Uterus (tissue), 4 donors: ENCODE data around the gene OSR1. TPM values are rescaled to one million over a fixed set of nuclear protein-coding genes. Genes with fewer than 3 reads are reported as not detected.

Experiments
- DNase-seq, 2 donors: peaks; one replicate each; pipeline ENCODE4 v3.0.0-alpha.2; 2019 to 2020
- H3K27ac ChIP-seq, 2 donors: fragments of 200-600 bp; sonication (generic); 1 replicate in 1 of 2; 2 replicates in 1 of 2; pipeline ENCODE4 v1.5.1; 2016 to 2018
- H3K27me3 ChIP-seq, 2 donors: fragments of 200-600 bp; sonication (generic); one replicate each; pipeline ENCODE4 v1.5.1; 2018 to 2019; ENCODE audit warnings: control low read depth in 1 of 2
- H3K36me3 ChIP-seq, 2 donors: fragments of 200-600 bp; sonication (generic); one replicate each; pipeline ENCODE4 v1.5.1; 2019; ENCODE audit warnings: control low read depth in 1 of 2
- H3K4me1 ChIP-seq, 2 donors: fragments of 200-600 bp; sonication (generic); one replicate each; pipeline ENCODE4 v1.5.1; 2018 to 2019; ENCODE audit warnings: control low read depth in 1 of 2
- H3K4me3 ChIP-seq, 2 donors: fragments of 200-600 bp; sonication (generic); 1 replicate in 1 of 2; 2 replicates in 1 of 2; pipeline ENCODE4 v1.5.1; 2018 to 2019; ENCODE audit warnings: mild to moderate bottlenecking in 1 of 2
- H3K9me3 ChIP-seq, 2 donors: fragments of 200-600 bp; sonication (generic); one replicate each; pipeline ENCODE4 v1.5.1; 2019; ENCODE audit warnings: control low read depth in 1 of 2
- CTCF ChIP-seq, 4 experiments: fragments of 200-600 bp in 2 of 4; fragments of 450-650 bp in 2 of 4; sonication (generic) in 2 of 4; IDR thresholded peaks; one replicate each; pipeline ENCODE4 v1.5.1; 2016 to 2019; ENCODE audit warnings: antibody characterized with exemption in 4 of 4, mild to moderate bottlenecking in 2 of 4, moderate library complexity in 1 of 4
- POLR2A ChIP-seq, 2 donors: fragments of 450-650 bp; IDR thresholded peaks; one replicate each; pipeline ENCODE4 v1.6.1; 2016; ENCODE audit warnings: antibody characterized with exemption in 2 of 2, mild to moderate bottlenecking in 1 of 2, moderate library complexity in 1 of 2
- intact Hi-C: fragments of 100-400 bp; cut with DNase I; formaldehyde crosslinking; loops from one replicate; pipeline ENCODE4 v1.15.1; 2023; ENCODE audit warnings: low total_unique reads
- total RNA-seq, 4 donors: library from RNA; depleted of rRNA in 3 of 4; stranded (reverse); fragments of >200 nt in 3 of 4; gene quantifications; one replicate each; pipeline versions ENCODE4 v1.1.0 to v1.2.4, GENCODE V29; 2014 to 2023
- donor health status: DM: yes; HTN: yes; CAD: no.

The OSR1 gene
- total RNA-seq, 4 donors from 2014 or later, result 4.7 to 26.2 (median 18.6) TPM

GRCh38 chr2:19330436-19330835 is 28.0 kb downstream of the OSR1 start:
- intact Hi-C loops, result no loop called here
- DNase-seq, result no peak
- TF ChIP-seq CTCF (IDR thresholded peaks at IDR 0.05) (no peak), POLR2A (IDR thresholded peaks at IDR 0.05) (no peak)
- Histone ChIP-seq H3K27ac (no peak overlapping the region), H3K4me1 (no peaks in the 10 kb centered on the region), H3K27me3 (no peaks in the 10 kb centered on the region), H3K9me3 (no peaks in the 10 kb centered on the region), H3K4me3 (no peak overlapping the region), H3K36me3 (no peaks in the 10 kb centered on the region)

- Histone ChIP-seq H3K4me3 (no peak overlapping the region), H3K36me3 (no peaks in the 10 kb centered on the region), H3K4me1 (no peaks in the 10 kb centered on the region), H3K27ac (no peak overlapping the region), H3K9me3 (no peaks in the 10 kb centered on the region), H3K27me3 (no peaks in the 10 kb centered on the region)
- intact Hi-C loops, result no loop called here
- no peak for DNase-seq
- TF ChIP-seq CTCF (IDR thresholded peaks at IDR 0.05) (no peak), POLR2A (IDR thresholded peaks at IDR 0.05) (no peak)
Observed at GRCh38 chr2:19329445-19329844, 29.0 kb downstream of the OSR1 start.

GRCh38 chr2:19327496-19327895 is 30.9 kb downstream of the OSR1 start:
- no peak for DNase-seq
- H3K27me3 ChIP-seq, result no peaks in the 10 kb centered on the region
- no peaks in the 10 kb centered on the region for H3K4me1 ChIP-seq
- no peak for TF ChIP-seq CTCF (IDR thresholded peaks at IDR 0.05)
- no peak for TF ChIP-seq POLR2A (IDR thresholded peaks at IDR 0.05)
- H3K9me3 ChIP-seq, result no peaks in the 10 kb centered on the region
- H3K27ac ChIP-seq, result no peak overlapping the region
- intact Hi-C loops, result no loop called here
- H3K36me3 ChIP-seq, result no peaks in the 10 kb centered on the region
- no peak overlapping the region for H3K4me3 ChIP-seq

- H3K9me3 ChIP-seq, result no peaks in the 10 kb centered on the region
- H3K27ac ChIP-seq, result no peak overlapping the region
- H3K27me3 ChIP-seq, result no peaks in the 10 kb centered on the region
- H3K4me1 ChIP-seq, result no peaks in the 10 kb centered on the region
- DNase-seq, result no peak
- intact Hi-C loops, result no loop called here
- no peaks in the 10 kb centered on the region for H3K36me3 ChIP-seq
- H3K4me3 ChIP-seq, result no peak overlapping the region
- TF ChIP-seq POLR2A (IDR thresholded peaks at IDR 0.05) (no peak), CTCF (IDR thresholded peaks at IDR 0.05) (no peak)
Observed at GRCh38 chr2:19321946-19322345, 36.5 kb downstream of the OSR1 start.

- no peak for TF ChIP-seq POLR2A (IDR thresholded peaks at IDR 0.05)
- TF ChIP-seq CTCF (IDR thresholded peaks at IDR 0.05), result no peak
- intact Hi-C loops, result no loop called here
- Histone ChIP-seq H3K36me3 (no peaks in the 10 kb centered on the region), H3K4me1 (no peaks in the 10 kb centered on the region), H3K4me3 (no peak overlapping the region), H3K9me3 (no peaks in the 10 kb centered on the region), H3K27me3 (no peaks in the 10 kb centered on the region), H3K27ac (no peak overlapping the region)
- DNase-seq, result no peak
Observed at GRCh38 chr2:19320813-19321212, 37.6 kb downstream of the OSR1 start.
